MM.1S (cell line): ENCODE results near the gene CCDC38.

Experiments
- DNase-seq: peaks from one replicate; pipeline ENCODE4 v3.0.0-alpha.2; 2015
- H2AFZ ChIP-seq: fragments of 300-600 bp; sonication (generic); 2 replicates; pipeline ENCODE4 v1.6.0; 2016; ENCODE audit warnings: antibody characterized with exemption, low read length
- H3F3A ChIP-seq: fragments of 300-600 bp; sonication (generic); 2 replicates; pipeline ENCODE4 v1.6.1; 2016; ENCODE audit warnings: mild to moderate bottlenecking, antibody characterized with exemption, low read length, moderate library complexity, mixed read lengths; ENCODE audit not compliant: insufficient read depth
- H3K27ac ChIP-seq: fragments of 300-600 bp; sonication (generic); 2 replicates; pipeline ENCODE4 v1.5.1; 2016; ENCODE audit warnings: mild to moderate bottlenecking, low read length
- H3K27me3 ChIP-seq: fragments of 300-600 bp; sonication (generic); replicated peaks from 2 replicates; pipeline ENCODE4 v1.6.0; 2016; ENCODE audit warnings: low read length; ENCODE audit not compliant: insufficient read depth
- H3K36me3 ChIP-seq: fragments of 300-600 bp; sonication (generic); replicated peaks from 2 replicates; pipeline ENCODE4 v1.6.1; 2016; ENCODE audit warnings: mild to moderate bottlenecking, low read length, mixed read lengths; ENCODE audit not compliant: insufficient read depth
- H3K4me1 ChIP-seq: fragments of 300-600 bp; sonication (generic); 2 replicates; pipeline ENCODE4 v1.6.1; 2016; ENCODE audit warnings: low read length, mixed read lengths
- H3K4me2 ChIP-seq: fragments of 300-600 bp; sonication (generic); 2 replicates; pipeline ENCODE4 v1.6.0; 2016; ENCODE audit warnings: low read depth, low read length
- H3K4me3 ChIP-seq: fragments of 300-600 bp; sonication (generic); 2 replicates; pipeline ENCODE4 v1.5.1; 2016; ENCODE audit warnings: low read length, mixed read lengths
- H3K79me2 ChIP-seq: fragments of 300-600 bp; sonication (generic); 2 replicates; pipeline ENCODE4 v1.6.1; 2016; ENCODE audit warnings: mixed run types, low read length, mixed read lengths
- H3K9ac ChIP-seq: fragments of 300-600 bp; sonication (generic); 2 replicates; pipeline ENCODE4 v1.6.1; 2016; ENCODE audit warnings: low read length, mixed read lengths
- H3K9me2 ChIP-seq: fragments of 300-600 bp; sonication (generic); replicated peaks from 2 replicates; pipeline ENCODE4 v1.6.1; 2016; ENCODE audit warnings: mild to moderate bottlenecking, low read length, mixed read lengths; ENCODE audit not compliant: insufficient read depth
- H3K9me3 ChIP-seq: fragments of 300-600 bp; sonication (generic); replicated peaks from 2 replicates; pipeline ENCODE4 v1.6.1; 2016; ENCODE audit warnings: mild to moderate bottlenecking, low read length, mixed read lengths; ENCODE audit not compliant: insufficient read depth
- H4K20me1 ChIP-seq: fragments of 300-600 bp; sonication (generic); 2 replicates; pipeline ENCODE4 v1.6.1; 2016; ENCODE audit warnings: mild to moderate bottlenecking, low read length, moderate library complexity, mixed read lengths; ENCODE audit not compliant: insufficient read depth
- EZH2 ChIP-seq: fragments of 300-600 bp; sonication (generic); optimal IDR thresholded peaks from 2 replicates; pipeline ENCODE3; 2017; ENCODE audit warnings: low read depth, mild to moderate bottlenecking, antibody characterized with exemption, low read length, mixed read lengths
- EZH2phosphoT487 ChIP-seq: fragments of 300-600 bp; sonication (generic); IDR thresholded peaks from 2 replicates; pipeline ENCODE4 v1.6.1; 2018; ENCODE audit warnings: antibody characterized with exemption, low read length
- TF ChIP-seq, protein P1 (sequence below): fragments of 300-600 bp; sonication (generic); IDR thresholded peaks from 2 replicates; pipeline ENCODE4 v1.5.1; 2016; ENCODE audit warnings: antibody characterized with exemption, low read length, mixed read lengths

The CCDC38 gene

DNA sequence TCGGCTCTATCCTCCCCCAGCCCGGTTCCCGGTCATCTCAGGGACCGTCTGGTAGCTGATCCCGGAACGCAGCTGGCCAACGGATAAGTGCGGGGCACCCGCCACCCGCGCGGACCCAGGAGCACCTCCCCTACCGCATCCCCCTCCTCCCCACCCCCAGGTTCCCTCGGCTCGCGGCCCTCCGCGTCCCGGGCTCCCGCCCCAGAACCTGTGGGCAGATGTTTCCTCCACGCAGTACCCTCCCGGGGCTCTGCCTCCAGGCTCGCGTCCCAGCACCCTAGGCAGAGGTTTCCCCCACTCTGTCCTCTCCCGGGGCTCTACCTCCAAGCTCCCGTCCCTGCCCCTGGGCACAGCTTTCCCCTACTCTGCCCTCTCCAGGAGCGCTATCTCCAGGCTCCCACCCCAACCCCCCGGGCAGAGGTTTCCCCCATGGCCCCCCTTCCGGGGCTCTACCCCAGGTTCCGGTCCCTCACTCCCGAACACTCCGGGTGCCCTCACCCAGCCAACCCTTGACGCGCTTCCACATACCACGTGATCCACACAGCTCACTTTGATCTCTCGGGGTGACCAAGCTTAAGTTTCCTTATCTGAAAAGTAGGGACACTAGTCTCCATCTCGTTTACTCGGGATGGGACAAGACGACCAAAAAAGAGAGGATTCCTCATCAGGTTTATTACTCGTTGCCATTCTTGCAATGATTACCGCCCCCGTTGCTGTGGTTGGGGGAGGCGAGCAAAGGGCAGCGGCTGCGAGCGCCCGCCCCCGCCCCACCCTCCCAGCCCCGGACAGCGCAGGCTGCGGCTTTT is at the start of gene CCDC38:
Gene CCDC38, minus strand, starts transcription at position 91 of the 806 bp plus-strand sequence. CDS start 6,105 bp downstream, outside the sequence.
- DNase-seq = peak; percentile 89
- Histone ChIP-seq H3K36me3 (no peaks in the 10 kb centered on the region), H3K9me3 (no peaks in the 10 kb centered on the region), H3K27ac (peak within 1 kb of the TSS; percentile 17; the same call in 1 of the 2 replicates), H3K9me2 (no peaks in the 10 kb centered on the region), H4K20me1 (no peaks in the 10 kb centered on the region), H3K79me2 (no peaks in the 10 kb centered on the region), H3K4me2 (peak within 1 kb of the TSS; percentile 74), H2AFZ (peak within 1 kb of the TSS; percentile 93), H3K4me3 (peak within 1 kb of the TSS; percentile 85), H3K4me1 (no peaks in the 10 kb centered on the region; the same call in 1 of the 2 replicates), H3F3A (no peaks in the 10 kb centered on the region), H3K9ac (peak within 1 kb of the TSS; percentile 72), H3K27me3 (no peaks in the 10 kb centered on the region)
- TF ChIP-seq EZH2phosphoT487 (no peak), EZH2 (no peak)
- TF ChIP-seq, protein P1, sequence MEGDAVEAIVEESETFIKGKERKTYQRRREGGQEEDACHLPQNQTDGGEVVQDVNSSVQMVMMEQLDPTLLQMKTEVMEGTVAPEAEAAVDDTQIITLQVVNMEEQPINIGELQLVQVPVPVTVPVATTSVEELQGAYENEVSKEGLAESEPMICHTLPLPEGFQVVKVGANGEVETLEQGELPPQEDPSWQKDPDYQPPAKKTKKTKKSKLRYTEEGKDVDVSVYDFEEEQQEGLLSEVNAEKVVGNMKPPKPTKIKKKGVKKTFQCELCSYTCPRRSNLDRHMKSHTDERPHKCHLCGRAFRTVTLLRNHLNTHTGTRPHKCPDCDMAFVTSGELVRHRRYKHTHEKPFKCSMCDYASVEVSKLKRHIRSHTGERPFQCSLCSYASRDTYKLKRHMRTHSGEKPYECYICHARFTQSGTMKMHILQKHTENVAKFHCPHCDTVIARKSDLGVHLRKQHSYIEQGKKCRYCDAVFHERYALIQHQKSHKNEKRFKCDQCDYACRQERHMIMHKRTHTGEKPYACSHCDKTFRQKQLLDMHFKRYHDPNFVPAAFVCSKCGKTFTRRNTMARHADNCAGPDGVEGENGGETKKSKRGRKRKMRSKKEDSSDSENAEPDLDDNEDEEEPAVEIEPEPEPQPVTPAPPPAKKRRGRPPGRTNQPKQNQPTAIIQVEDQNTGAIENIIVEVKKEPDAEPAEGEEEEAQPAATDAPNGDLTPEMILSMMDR = no peak

DNA sequence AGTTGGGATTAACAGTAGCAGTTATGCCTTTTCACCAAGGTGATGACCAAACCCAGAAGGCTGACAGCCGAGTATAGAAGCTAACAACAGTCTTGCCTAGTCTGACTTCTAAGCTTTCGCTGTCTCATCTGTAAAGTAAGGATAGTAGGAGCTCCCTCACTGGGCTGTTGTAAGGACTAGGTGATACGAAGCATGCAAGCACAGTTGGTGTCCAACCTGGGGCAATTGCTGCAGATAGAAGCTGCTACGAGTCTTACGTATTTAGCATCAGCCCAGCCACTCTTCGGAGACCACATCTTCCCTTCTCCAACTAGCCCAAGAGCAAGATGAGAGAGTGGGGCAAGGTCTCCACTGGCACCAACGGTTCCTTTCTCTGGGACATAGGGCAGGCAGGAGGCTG is 47.7 kb upstream of the CCDC38 start:
- TF ChIP-seq EZH2 = no peak
- no peak overlapping the region for H3K4me3 ChIP-seq

GRCh38 chr12:95989504-95990123 is 47.2 kb upstream of the CCDC38 start:
- no peak overlapping the region for H2AFZ ChIP-seq
- TF ChIP-seq EZH2phosphoT487 (no peak), EZH2 (no peak)
- TF ChIP-seq, protein P1 = no peak
- no peaks in the 10 kb centered on the region for H3K36me3 ChIP-seq
- no peak for DNase-seq
- no peak overlapping the region for H3K9ac ChIP-seq
- H3K4me1 ChIP-seq = no peaks in the 10 kb centered on the region
- no peaks in the 10 kb centered on the region for H3K79me2 ChIP-seq
- no peak overlapping the region for H3K27ac ChIP-seq
- no peaks in the 10 kb centered on the region for H3K9me3 ChIP-seq
- H3K4me2 ChIP-seq = no peak overlapping the region
- no peaks in the 10 kb centered on the region for H3K9me2 ChIP-seq
- H3K27me3 ChIP-seq = no peaks in the 10 kb centered on the region
- no peaks in the 10 kb centered on the region for H3F3A ChIP-seq
- no peaks in the 10 kb centered on the region for H4K20me1 ChIP-seq
- no peak overlapping the region for H3K4me3 ChIP-seq

More for the DNA sequence above, 47.7 kb upstream of the CCDC38 start:
- Histone ChIP-seq H3F3A (no peaks in the 10 kb centered on the region), H2AFZ (no peak overlapping the region), H3K27ac (no peak overlapping the region), H3K9ac (no peak overlapping the region), H3K27me3 (no peaks in the 10 kb centered on the region), H3K4me1 (no peaks in the 10 kb centered on the region), H4K20me1 (no peaks in the 10 kb centered on the region), H3K4me2 (no peak overlapping the region), H3K9me3 (no peaks in the 10 kb centered on the region), H3K79me2 (no peaks in the 10 kb centered on the region), H3K9me2 (no peaks in the 10 kb centered on the region), H3K36me3 (no peaks in the 10 kb centered on the region)
- DNase-seq = no peak
